Activated naive CD8-positive, alpha-beta T cell treated with anti-CD3 and anti-CD28 coated beads for 36 hours (primary cell): Measurements from ENCODE around the gene SERPINB7. TPM values are rescaled to one million over a fixed set of nuclear protein-coding genes. Genes with fewer than 3 reads are reported as not detected.

Experiments
- DNase-seq: peaks from one replicate; pipeline ENCODE4 v3.0.0; 2021
- H3K27ac Mint-ChIP-seq: one replicate; pipeline ENCODE4 v1.8.0; 2022; ENCODE audit warnings: mild to moderate bottlenecking, moderate library complexity, mixed read lengths
- H3K27me3 Mint-ChIP-seq: one replicate; pipeline ENCODE4 v1.8.0; 2022; ENCODE audit warnings: mild to moderate bottlenecking, mixed read lengths
- H3K36me3 Mint-ChIP-seq: one replicate; pipeline ENCODE4 v1.8.0; 2021; ENCODE audit warnings: mild to moderate bottlenecking, mixed read lengths
- H3K4me1 Mint-ChIP-seq: one replicate; pipeline ENCODE4 v1.8.0; 2021; ENCODE audit warnings: mixed read lengths
- H3K4me3 Mint-ChIP-seq: one replicate; pipeline ENCODE4 v1.8.0; 2022; ENCODE audit warnings: mild to moderate bottlenecking, moderate library complexity, mixed read lengths
- H3K9me3 Mint-ChIP-seq: one replicate; pipeline ENCODE4 v1.8.0; 2022; ENCODE audit warnings: mixed read lengths
- total RNA-seq, 2 experiments: library from RNA; stranded (reverse); gene quantifications; one replicate each; pipeline ENCODE4 v1.2.3, GENCODE V29; 2021

SERPINB7 gene
- total RNA-seq, 2 experiments from 2014 or later: not detected

- H3K36me3 Mint-ChIP-seq: peaks cover 2% of the 10 kb centered on the region
- peaks cover 26% of the 10 kb centered on the region for H3K27me3 Mint-ChIP-seq
- no peak overlapping the region for H3K27ac Mint-ChIP-seq
- H3K4me3 Mint-ChIP-seq: no peak overlapping the region
- H3K4me1 Mint-ChIP-seq: no peaks in the 10 kb centered on the region
- H3K9me3 Mint-ChIP-seq: peaks cover 13% of the 10 kb centered on the region
- DNase-seq: no peak
Observed at GRCh38 chr18:63820694-63821093, 45.5 kb downstream of the SERPINB7 start.

GRCh38 chr18:63823516-63824219, 48.5 kb downstream of the SERPINB7 start:
- Mint-ChIP-seq H3K36me3 (no peaks in the 10 kb centered on the region), H3K4me1 (no peaks in the 10 kb centered on the region), H3K27ac (no peak overlapping the region), H3K4me3 (no peak overlapping the region), H3K9me3 (no peaks in the 10 kb centered on the region), H3K27me3 (peaks cover 34% of the 10 kb centered on the region)
- DNase-seq: no peak

- H3K4me3 Mint-ChIP-seq: no peak overlapping the region
- H3K9me3 Mint-ChIP-seq: no peaks in the 10 kb centered on the region
- H3K36me3 Mint-ChIP-seq: no peaks in the 10 kb centered on the region
- no peaks in the 10 kb centered on the region for H3K4me1 Mint-ChIP-seq
- H3K27ac Mint-ChIP-seq: no peak overlapping the region
- no peak for DNase-seq
- H3K27me3 Mint-ChIP-seq: peaks cover 30% of the 10 kb centered on the region
Observed at GRCh38 chr18:63824220-63824525, 49.0 kb downstream of the SERPINB7 start.

GRCh38 chr18:63828120-63828519, 52.9 kb downstream of the SERPINB7 start:
- peaks cover 4% of the 10 kb centered on the region for H3K4me1 Mint-ChIP-seq
- no peak overlapping the region for H3K27ac Mint-ChIP-seq
- peaks cover 46% of the 10 kb centered on the region for H3K27me3 Mint-ChIP-seq
- H3K9me3 Mint-ChIP-seq: no peaks in the 10 kb centered on the region
- no peaks in the 10 kb centered on the region for H3K36me3 Mint-ChIP-seq
- DNase-seq: no peak
- H3K4me3 Mint-ChIP-seq: no peak overlapping the region

GRCh38 chr18:63828656-63829055, 53.4 kb downstream of the SERPINB7 start:
- H3K9me3 Mint-ChIP-seq: no peaks in the 10 kb centered on the region
- H3K27me3 Mint-ChIP-seq: peaks cover 42% of the 10 kb centered on the region
- no peak overlapping the region for H3K27ac Mint-ChIP-seq
- peaks cover 4% of the 10 kb centered on the region for H3K4me1 Mint-ChIP-seq
- H3K4me3 Mint-ChIP-seq: no peak overlapping the region
- H3K36me3 Mint-ChIP-seq: no peaks in the 10 kb centered on the region
- no peak for DNase-seq

GRCh38 chr18:63829886-63830285, 54.7 kb downstream of the SERPINB7 start:
- no peaks in the 10 kb centered on the region for H3K9me3 Mint-ChIP-seq
- H3K36me3 Mint-ChIP-seq: no peaks in the 10 kb centered on the region
- no peak overlapping the region for H3K27ac Mint-ChIP-seq
- no peak for DNase-seq
- no peak overlapping the region for H3K4me3 Mint-ChIP-seq
- peaks cover 4% of the 10 kb centered on the region for H3K4me1 Mint-ChIP-seq
- H3K27me3 Mint-ChIP-seq: peaks cover 45% of the 10 kb centered on the region

- Mint-ChIP-seq H3K4me1 (peaks cover 4% of the 10 kb centered on the region), H3K27ac (no peak overlapping the region), H3K36me3 (no peaks in the 10 kb centered on the region), H3K4me3 (no peak overlapping the region), H3K9me3 (no peaks in the 10 kb centered on the region), H3K27me3 (peaks cover 50% of the 10 kb centered on the region)
- DNase-seq: no peak
Observed at GRCh38 chr18:63831080-63831788, 56.0 kb downstream of the SERPINB7 start.

- Mint-ChIP-seq H3K36me3 (no peaks in the 10 kb centered on the region), H3K9me3 (no peaks in the 10 kb centered on the region), H3K4me3 (no peak overlapping the region), H3K4me1 (peaks cover 4% of the 10 kb centered on the region), H3K27me3 (peaks cover 53% of the 10 kb centered on the region), H3K27ac (no peak overlapping the region)
- DNase-seq: no peak
Observed at GRCh38 chr18:63832470-63832869, 57.3 kb downstream of the SERPINB7 start.

- H3K4me3 Mint-ChIP-seq: no peak overlapping the region
- no peak overlapping the region for H3K27ac Mint-ChIP-seq
- H3K4me1 Mint-ChIP-seq: peaks cover 4% of the 10 kb centered on the region
- peaks cover 50% of the 10 kb centered on the region for H3K27me3 Mint-ChIP-seq
- H3K9me3 Mint-ChIP-seq: no peaks in the 10 kb centered on the region
- no peaks in the 10 kb centered on the region for H3K36me3 Mint-ChIP-seq
- no peak for DNase-seq
Observed at GRCh38 chr18:63834471-63835113, 59.4 kb downstream of the SERPINB7 start.

GRCh38 chr18:63836456-63836855, 61.2 kb downstream of the SERPINB7 start:
- H3K27ac Mint-ChIP-seq: no peak overlapping the region

GRCh38 chr18:63837590-63837989, 62.4 kb downstream of the SERPINB7 start:
- no peaks in the 10 kb centered on the region for H3K9me3 Mint-ChIP-seq
- no peak for DNase-seq
- peaks cover 37% of the 10 kb centered on the region for H3K27me3 Mint-ChIP-seq
- no peak overlapping the region for H3K4me3 Mint-ChIP-seq
- H3K4me1 Mint-ChIP-seq: no peaks in the 10 kb centered on the region
- H3K27ac Mint-ChIP-seq: no peak overlapping the region
- no peaks in the 10 kb centered on the region for H3K36me3 Mint-ChIP-seq

More at GRCh38 chr18:63836456-63836855, 61.2 kb downstream of the SERPINB7 start:
- Mint-ChIP-seq H3K9me3 (no peaks in the 10 kb centered on the region), H3K4me3 (no peak overlapping the region), H3K4me1 (peaks cover under 1% of the 10 kb centered on the region), H3K36me3 (no peaks in the 10 kb centered on the region), H3K27me3 (peaks cover 46% of the 10 kb centered on the region)
- no peak for DNase-seq

GRCh38 chr18:63843008-63843407, 67.8 kb downstream of the SERPINB7 start:
- H3K27me3 Mint-ChIP-seq: peaks cover 21% of the 10 kb centered on the region
- no peaks in the 10 kb centered on the region for H3K9me3 Mint-ChIP-seq
- H3K36me3 Mint-ChIP-seq: no peaks in the 10 kb centered on the region

GRCh38 chr18:63844254-63844653, 69.0 kb downstream of the SERPINB7 start:
- Mint-ChIP-seq H3K4me3 (no peak overlapping the region), H3K36me3 (no peaks in the 10 kb centered on the region), H3K27me3 (peaks cover 25% of the 10 kb centered on the region), H3K27ac (no peak overlapping the region), H3K4me1 (no peaks in the 10 kb centered on the region), H3K9me3 (no peaks in the 10 kb centered on the region)
- DNase-seq: no peak

More at GRCh38 chr18:63843008-63843407, 67.8 kb downstream of the SERPINB7 start:
- no peak overlapping the region for H3K27ac Mint-ChIP-seq
- no peak for DNase-seq
- H3K4me1 Mint-ChIP-seq: no peaks in the 10 kb centered on the region
- H3K4me3 Mint-ChIP-seq: no peak overlapping the region

- DNase-seq: no peak
- peaks cover 19% of the 10 kb centered on the region for H3K27me3 Mint-ChIP-seq
- no peaks in the 10 kb centered on the region for H3K4me1 Mint-ChIP-seq
- H3K9me3 Mint-ChIP-seq: no peaks in the 10 kb centered on the region
- H3K27ac Mint-ChIP-seq: no peak overlapping the region
- H3K4me3 Mint-ChIP-seq: no peak overlapping the region
- H3K36me3 Mint-ChIP-seq: no peaks in the 10 kb centered on the region
Observed at GRCh38 chr18:63848159-63848558, 72.9 kb downstream of the SERPINB7 start.

- no peak overlapping the region for H3K27ac Mint-ChIP-seq
- no peak for DNase-seq
- no peak overlapping the region for H3K4me3 Mint-ChIP-seq
- peaks cover 2% of the 10 kb centered on the region for H3K9me3 Mint-ChIP-seq
- no peaks in the 10 kb centered on the region for H3K36me3 Mint-ChIP-seq
- H3K4me1 Mint-ChIP-seq: no peaks in the 10 kb centered on the region
- peaks cover 19% of the 10 kb centered on the region for H3K27me3 Mint-ChIP-seq
Observed at GRCh38 chr18:63850020-63850419, 74.8 kb downstream of the SERPINB7 start.
